Measurements from ENCODE around the gene AHCTF1.

AHCTF1 gene

GRCh38 chr1:246791303-246791918 lies 140.3 kb downstream of the AHCTF1 start:
- Histone ChIP-seq H3K27me3 (replicated peaks in 2 of 5; ENCODE audit: control insufficient read depth in 4 of 5, insufficient read depth in 5 of 5, low read length in 4 of 5) (no peaks in the 10 kb centered on the region), H3K9me3 (ENCODE audit: control extremely low read depth in 1 of 5, control insufficient read depth in 4 of 5, insufficient read depth in 2 of 5, low read depth in 1 of 5, low read length in 4 of 5) (no peaks in the 10 kb centered on the region), H3K36me3 (ENCODE audit: control insufficient read depth in 4 of 4, insufficient read depth in 4 of 4, low read length in 3 of 4) (peaks cover 0 to 10% (median 2%) of the 10 kb centered on the region in 4 experiments), H3K27ac (ENCODE audit: insufficient read depth in 1 of 2, low read depth in 1 of 2, low read length in 2 of 2, poor library complexity in 1 of 2, severe bottlenecking in 2 of 2) (no peak overlapping the region), H3K4me3 (ENCODE audit: control insufficient read depth in 1 of 7, extremely low read depth in 1 of 7, insufficient read depth in 4 of 7, low read depth in 2 of 7, low read length in 6 of 7) (no peak overlapping the region), H3K4me1 (ENCODE audit: control extremely low read depth in 1 of 4, control insufficient read depth in 4 of 4, insufficient read depth in 4 of 4, low read length in 3 of 4) (peaks cover 0 to 44% (median 21%) of the 10 kb centered on the region in 4 experiments)
- DNase-seq, result no peak
- WGBS (ENCODE audit: insufficient coverage), result 92% methylated on average over 17 of the region's 17 CpGs
- ChIA-PET CTCF (interaction anchor here (1.1 kb wide), 1 partner anchor 30 kb away, joined by 3 read pairs; no protein-coding TSS in a partner anchor), POLR2A (no interaction called here)

GRCh38 chr1:246790833-246791232 lies 140.9 kb downstream of the AHCTF1 start:
- no peak overlapping the region for H3K4me3 ChIP-seq (ENCODE audit: control insufficient read depth in 1 of 7, extremely low read depth in 1 of 7, insufficient read depth in 4 of 7, low read depth in 2 of 7, low read length in 6 of 7)
- peaks cover 0 to 45% (median 21%) of the 10 kb centered on the region in 4 experiments for H3K4me1 ChIP-seq (ENCODE audit: control extremely low read depth in 1 of 4, control insufficient read depth in 4 of 4, insufficient read depth in 4 of 4, low read length in 3 of 4)
- CTCF ChIA-PET, result interaction anchor here (1.1 to 1.3 kb wide), 2 partner anchors 10 to 31 kb away, joined by 3 to 5 read pairs; no protein-coding TSS in a partner anchor
- no peak for DNase-seq
- POLR2A ChIA-PET, result no interaction called here
- peaks cover 0 to 10% (median 2%) of the 10 kb centered on the region in 4 experiments for H3K36me3 ChIP-seq (ENCODE audit: control insufficient read depth in 4 of 4, insufficient read depth in 4 of 4, low read length in 3 of 4)
- WGBS (ENCODE audit: insufficient coverage), result 94% methylated on average over 19 of the region's 19 CpGs
- H3K27ac ChIP-seq (ENCODE audit: insufficient read depth in 1 of 2, low read depth in 1 of 2, low read length in 2 of 2, poor library complexity in 1 of 2, severe bottlenecking in 2 of 2), result no peak overlapping the region
- H3K9me3 ChIP-seq (ENCODE audit: control extremely low read depth in 1 of 5, control insufficient read depth in 4 of 5, insufficient read depth in 2 of 5, low read depth in 1 of 5, low read length in 4 of 5), result peaks cover 0 to under 1% (median 0%) of the 10 kb centered on the region in 5 experiments
- H3K27me3 ChIP-seq (replicated peaks in 2 of 5; ENCODE audit: control insufficient read depth in 4 of 5, insufficient read depth in 5 of 5, low read length in 4 of 5), result no peaks in the 10 kb centered on the region

- Histone ChIP-seq H3K36me3 (ENCODE audit: control insufficient read depth in 4 of 4, insufficient read depth in 4 of 4, low read length in 3 of 4) (peaks cover 0 to 10% (median 2%) of the 10 kb centered on the region in 4 experiments), H3K27ac (ENCODE audit: insufficient read depth in 1 of 2, low read depth in 1 of 2, low read length in 2 of 2, poor library complexity in 1 of 2, severe bottlenecking in 2 of 2) (no peak overlapping the region), H3K4me3 (ENCODE audit: control insufficient read depth in 1 of 7, extremely low read depth in 1 of 7, insufficient read depth in 4 of 7, low read depth in 2 of 7, low read length in 6 of 7) (no peak overlapping the region), H3K27me3 (replicated peaks in 2 of 5; ENCODE audit: control insufficient read depth in 4 of 5, insufficient read depth in 5 of 5, low read length in 4 of 5) (no peaks in the 10 kb centered on the region), H3K4me1 (ENCODE audit: control extremely low read depth in 1 of 4, control insufficient read depth in 4 of 4, insufficient read depth in 4 of 4, low read length in 3 of 4) (peaks cover 0 to 50% (median 25%) of the 10 kb centered on the region in 4 experiments), H3K9me3 (ENCODE audit: control extremely low read depth in 1 of 5, control insufficient read depth in 4 of 5, insufficient read depth in 2 of 5, low read depth in 1 of 5, low read length in 4 of 5) (peaks cover 0 to 2% (median 0%) of the 10 kb centered on the region in 5 experiments)
- 93% methylated on average over 7 of the region's 7 CpGs for WGBS (ENCODE audit: insufficient coverage)
- DNase-seq, result no peak
- ChIA-PET CTCF (interaction anchor here (1.3 kb wide), 1 partner anchor 11 kb away, joined by 5 read pairs; no protein-coding TSS in a partner anchor), POLR2A (no interaction called here)
These were observed 141.4 kb downstream of the AHCTF1 start for GRCh38 chr1:246790364-246790763.

GRCh38 chr1:246789454-246790339 lies 142.1 kb downstream of the AHCTF1 start:
- DNase-seq, result no peak
- Histone ChIP-seq H3K9me3 (ENCODE audit: control extremely low read depth in 1 of 5, control insufficient read depth in 4 of 5, insufficient read depth in 2 of 5, low read depth in 1 of 5, low read length in 4 of 5) (peaks cover 0 to 2% (median 0%) of the 10 kb centered on the region in 5 experiments), H3K27me3 (replicated peaks in 2 of 5; ENCODE audit: control insufficient read depth in 4 of 5, insufficient read depth in 5 of 5, low read length in 4 of 5) (no peaks in the 10 kb centered on the region), H3K4me1 (ENCODE audit: control extremely low read depth in 1 of 4, control insufficient read depth in 4 of 4, insufficient read depth in 4 of 4, low read length in 3 of 4) (peaks cover 0 to 52% (median 31%) of the 10 kb centered on the region in 4 experiments), H3K36me3 (ENCODE audit: control insufficient read depth in 4 of 4, insufficient read depth in 4 of 4, low read length in 3 of 4) (peaks cover 0 to 10% (median 2%) of the 10 kb centered on the region in 4 experiments), H3K27ac (ENCODE audit: insufficient read depth in 1 of 2, low read depth in 1 of 2, low read length in 2 of 2, poor library complexity in 1 of 2, severe bottlenecking in 2 of 2) (peak overlapping the region in 1 of 2 experiments; percentile 64), H3K4me3 (ENCODE audit: control insufficient read depth in 1 of 7, extremely low read depth in 1 of 7, insufficient read depth in 4 of 7, low read depth in 2 of 7, low read length in 6 of 7) (peak overlapping the region in 3 of 7 experiments; percentile 61 to 77 (median 62))
- ChIA-PET POLR2A (interaction anchor here (0.8 kb wide), 1 partner anchor 26 kb away, joined by 3 read pairs; no protein-coding TSS in a partner anchor), CTCF (interaction anchor here (1.3 kb wide), 1 partner anchor 12 kb away, joined by 5 read pairs; no protein-coding TSS in a partner anchor)
- 92% methylated on average over 25 of the region's 25 CpGs for WGBS (ENCODE audit: insufficient coverage)
